ENCODE data around the gene TRUB1.

TRUB1 gene

DNA sequence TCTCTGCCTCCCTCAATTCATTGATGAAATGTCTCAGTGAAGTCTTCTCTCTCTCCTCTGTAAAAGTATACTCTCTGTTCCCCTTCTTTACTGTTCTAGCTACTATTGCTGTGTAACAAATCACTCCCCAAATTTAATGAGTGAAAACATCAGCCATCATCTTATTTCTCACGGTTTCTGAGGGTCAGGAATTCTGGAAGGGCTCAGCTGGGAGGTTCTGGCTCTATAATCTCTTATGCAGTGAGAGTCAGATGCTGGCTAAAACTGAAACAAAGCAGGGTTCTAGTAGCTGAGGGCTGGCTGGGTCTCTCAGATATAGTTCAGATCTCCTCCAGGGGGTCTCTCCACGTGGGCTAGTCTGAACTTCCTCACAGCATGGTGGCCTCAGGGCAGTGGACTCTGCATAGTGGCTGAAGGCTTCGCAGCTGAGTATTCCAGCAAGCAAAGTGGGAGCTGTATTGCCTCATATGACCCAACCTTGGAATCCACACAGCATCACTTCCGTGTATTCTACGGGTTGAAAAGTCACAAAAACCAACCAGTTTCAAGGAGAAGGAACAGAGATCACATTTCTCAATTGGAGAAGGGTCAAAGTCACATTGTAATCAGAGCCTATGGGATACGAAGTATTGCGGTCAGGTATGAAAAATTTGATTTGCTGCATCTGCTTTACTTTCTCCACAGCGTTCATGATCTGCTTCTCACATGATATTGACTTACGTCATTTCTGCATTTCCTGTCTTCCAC is 80.4 kb downstream of the TRUB1 start:
- no peak overlapping the region for H3K4me2 ChIP-seq (ENCODE audit: low read depth, low read length)
- TF ChIP-seq EZH2phosphoT487 (IDR thresholded peaks at IDR 0.05; ENCODE audit: low read length) = no peak
- TF ChIP-seq EZH2 (optimal IDR thresholded peaks at IDR 0.05; ENCODE audit: low read depth, low read length) = no peak
- no peaks in the 10 kb centered on the region for H3F3A ChIP-seq (ENCODE audit: insufficient read depth, low read length)
- no peak overlapping the region for H3K4me3 ChIP-seq (ENCODE audit: low read length)
- H3K27me3 ChIP-seq (replicated peaks; ENCODE audit: insufficient read depth, low read length) = no peaks in the 10 kb centered on the region
- H3K4me1 ChIP-seq (ENCODE audit: low read length) = no peaks in the 10 kb centered on the region
- H3K36me3 ChIP-seq (replicated peaks; ENCODE audit: insufficient read depth, low read length) = no peaks in the 10 kb centered on the region
- H4K20me1 ChIP-seq (ENCODE audit: insufficient read depth, low read length) = no peaks in the 10 kb centered on the region
- H2AFZ ChIP-seq (ENCODE audit: low read length) = no peak overlapping the region
- H3K9me2 ChIP-seq (replicated peaks; ENCODE audit: insufficient read depth, low read length) = no peaks in the 10 kb centered on the region
- DNase-seq = no peak
- no peaks in the 10 kb centered on the region for H3K79me2 ChIP-seq (ENCODE audit: low read length)
- H3K9me3 ChIP-seq (replicated peaks; ENCODE audit: insufficient read depth, low read length) = no peaks in the 10 kb centered on the region
- no peak overlapping the region for H3K9ac ChIP-seq (ENCODE audit: low read length)
- H3K27ac ChIP-seq (ENCODE audit: low read length) = no peak overlapping the region

DNA sequence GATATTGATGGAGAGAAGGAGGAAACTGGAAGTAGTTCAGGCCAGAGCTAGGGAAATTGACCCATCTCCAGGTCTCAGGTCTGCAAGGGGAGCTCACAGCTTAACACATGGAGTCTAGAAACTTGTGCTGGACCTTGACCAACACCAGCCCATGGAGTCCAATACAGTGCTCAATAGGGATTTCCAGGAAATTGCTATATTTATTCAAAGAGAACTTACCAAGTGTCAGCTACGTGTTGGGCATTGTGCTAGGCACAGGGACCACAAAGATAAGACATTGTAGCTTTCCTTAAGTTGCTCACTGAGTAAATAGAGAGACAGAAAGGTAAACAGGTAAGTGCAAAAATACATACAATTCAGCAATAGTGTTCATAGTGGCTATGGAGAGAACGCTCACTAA is 82.5 kb downstream of the TRUB1 start:
- H3K79me2 ChIP-seq (ENCODE audit: low read length) = no peaks in the 10 kb centered on the region
- H3K27me3 ChIP-seq (replicated peaks; ENCODE audit: insufficient read depth, low read length) = no peaks in the 10 kb centered on the region
- TF ChIP-seq CTCF (IDR thresholded peaks at IDR 0.05; ENCODE audit: low read length) (no peak), EZH2 (optimal IDR thresholded peaks at IDR 0.05; ENCODE audit: low read depth, low read length) (no peak), EZH2phosphoT487 (IDR thresholded peaks at IDR 0.05; ENCODE audit: low read length) (no peak)
- H2AFZ ChIP-seq (ENCODE audit: low read length) = no peak overlapping the region
- no peak for DNase-seq
- no peaks in the 10 kb centered on the region for H3F3A ChIP-seq (ENCODE audit: insufficient read depth, low read length)
- no peaks in the 10 kb centered on the region for H3K4me1 ChIP-seq (ENCODE audit: low read length)
- H3K9me3 ChIP-seq (replicated peaks; ENCODE audit: insufficient read depth, low read length) = no peaks in the 10 kb centered on the region
- no peaks in the 10 kb centered on the region for H3K9me2 ChIP-seq (replicated peaks; ENCODE audit: insufficient read depth, low read length)
- H3K4me3 ChIP-seq (ENCODE audit: low read length) = no peak overlapping the region
- H4K20me1 ChIP-seq (ENCODE audit: insufficient read depth, low read length) = no peaks in the 10 kb centered on the region
- H3K36me3 ChIP-seq (replicated peaks; ENCODE audit: insufficient read depth, low read length) = no peaks in the 10 kb centered on the region
- no peak overlapping the region for H3K27ac ChIP-seq (ENCODE audit: low read length)
- no peak overlapping the region for H3K9ac ChIP-seq (ENCODE audit: low read length)
- no peak overlapping the region for H3K4me2 ChIP-seq (ENCODE audit: low read depth, low read length)

DNA sequence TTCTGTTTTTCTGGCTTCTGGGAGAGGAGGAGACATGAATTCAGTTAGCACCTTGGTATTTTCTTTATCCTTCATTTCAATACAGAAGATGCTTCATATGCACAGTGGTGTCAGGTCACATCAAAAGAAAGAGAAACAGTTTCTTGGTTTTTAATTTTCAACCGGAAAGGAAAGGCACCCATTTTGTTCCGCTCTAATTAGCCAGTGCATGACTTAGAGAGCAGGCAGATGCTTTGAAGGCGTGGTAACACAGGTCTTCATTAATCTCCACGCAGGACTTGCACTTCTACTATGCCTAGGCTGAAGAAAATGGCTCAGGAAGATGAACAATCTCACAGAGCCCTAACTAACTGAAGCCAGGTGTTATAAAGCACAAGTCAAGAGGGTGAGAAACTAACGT is 84.7 kb downstream of the TRUB1 start:
- no peaks in the 10 kb centered on the region for H3K9me2 ChIP-seq (replicated peaks; ENCODE audit: insufficient read depth, low read length)
- no peaks in the 10 kb centered on the region for H3K36me3 ChIP-seq (replicated peaks; ENCODE audit: insufficient read depth, low read length)
- DNase-seq = no peak
- no peak overlapping the region for H2AFZ ChIP-seq (ENCODE audit: low read length)
- no peaks in the 10 kb centered on the region for H3K9me3 ChIP-seq (replicated peaks; ENCODE audit: insufficient read depth, low read length)
- no peak overlapping the region for H3K4me3 ChIP-seq (ENCODE audit: low read length)
- H3K79me2 ChIP-seq (ENCODE audit: low read length) = no peaks in the 10 kb centered on the region
- H3K4me2 ChIP-seq (ENCODE audit: low read depth, low read length) = no peak overlapping the region
- H3F3A ChIP-seq (ENCODE audit: insufficient read depth, low read length) = no peaks in the 10 kb centered on the region
- H3K27ac ChIP-seq (ENCODE audit: low read length) = no peak overlapping the region
- no peaks in the 10 kb centered on the region for H3K4me1 ChIP-seq (ENCODE audit: low read length)
- H3K27me3 ChIP-seq (replicated peaks; ENCODE audit: insufficient read depth, low read length) = no peaks in the 10 kb centered on the region
- H4K20me1 ChIP-seq (ENCODE audit: insufficient read depth, low read length) = no peaks in the 10 kb centered on the region
- TF ChIP-seq EZH2phosphoT487 (IDR thresholded peaks at IDR 0.05; ENCODE audit: low read length) = no peak
- TF ChIP-seq EZH2 (optimal IDR thresholded peaks at IDR 0.05; ENCODE audit: low read depth, low read length) = no peak
- no peak for TF ChIP-seq CTCF (IDR thresholded peaks at IDR 0.05; ENCODE audit: low read length)
- H3K9ac ChIP-seq (ENCODE audit: low read length) = no peak overlapping the region

- Histone ChIP-seq H3K4me1 (ENCODE audit: low read length) (no peaks in the 10 kb centered on the region), H2AFZ (ENCODE audit: low read length) (no peak overlapping the region), H3K9ac (ENCODE audit: low read length) (no peak overlapping the region), H4K20me1 (ENCODE audit: insufficient read depth, low read length) (no peaks in the 10 kb centered on the region), H3K79me2 (ENCODE audit: low read length) (no peaks in the 10 kb centered on the region), H3K9me3 (replicated peaks; ENCODE audit: insufficient read depth, low read length) (no peaks in the 10 kb centered on the region), H3K4me3 (ENCODE audit: low read length) (no peak overlapping the region), H3F3A (ENCODE audit: insufficient read depth, low read length) (no peaks in the 10 kb centered on the region), H3K4me2 (ENCODE audit: low read depth, low read length) (no peak overlapping the region), H3K27ac (ENCODE audit: low read length) (no peak overlapping the region), H3K27me3 (replicated peaks; ENCODE audit: insufficient read depth, low read length) (no peaks in the 10 kb centered on the region), H3K9me2 (replicated peaks; ENCODE audit: insufficient read depth, low read length) (no peaks in the 10 kb centered on the region), H3K36me3 (replicated peaks; ENCODE audit: insufficient read depth, low read length) (no peaks in the 10 kb centered on the region)
- TF ChIP-seq CTCF (IDR thresholded peaks at IDR 0.05; ENCODE audit: low read length) (no peak), EZH2phosphoT487 (IDR thresholded peaks at IDR 0.05; ENCODE audit: low read length) (no peak), EZH2 (optimal IDR thresholded peaks at IDR 0.05; ENCODE audit: low read depth, low read length) (no peak)
- no peak for DNase-seq
Observed at GRCh38 chr10:115023715-115024114, 85.7 kb downstream of the TRUB1 start.
